Chondrocyte (in vitro differentiated cells): ENCODE results near the gene GPR139. TPM values are rescaled to one million over a fixed set of nuclear protein-coding genes. Genes with fewer than 3 reads are reported as not detected.

Experiments used
- DNase-seq: peaks from one replicate; pipeline ENCODE4 v3.0.0; 2021; ENCODE audit warnings: mixed read lengths, low spot score
- H3K27ac Mint-ChIP-seq: one replicate; pipeline ENCODE4 v1.8.0; 2021; ENCODE audit warnings: mild to moderate bottlenecking, moderate library complexity, mixed read lengths; ENCODE audit not compliant: unreplicated experiment
- H3K27me3 Mint-ChIP-seq: 2 replicates; pipeline ENCODE4 v1.8.0; 2021; ENCODE audit warnings: low read depth, mixed read lengths
- H3K36me3 Mint-ChIP-seq: 2 replicates; pipeline ENCODE4 v1.8.0; 2021; ENCODE audit warnings: low read depth, mixed read lengths
- H3K4me1 Mint-ChIP-seq: 2 replicates; pipeline ENCODE4 v1.8.0; 2021; ENCODE audit warnings: low read depth, mild to moderate bottlenecking, mixed read lengths
- H3K4me3 Mint-ChIP-seq: one replicate; pipeline ENCODE4 v1.8.0; 2021; ENCODE audit warnings: mild to moderate bottlenecking, moderate library complexity, mixed read lengths; ENCODE audit not compliant: unreplicated experiment
- H3K9me3 Mint-ChIP-seq: 2 replicates; pipeline ENCODE4 v1.8.0; 2021; ENCODE audit warnings: low read depth, mixed read lengths
- total RNA-seq: library from RNA; stranded (reverse); gene quantifications from 3 replicates; pipeline ENCODE4 v1.2.1, GENCODE V29; 2021
- TF ChIP-seq, protein P1 (sequence below): fragments of 200-600 bp; sonication (generic); IDR thresholded peaks from 2 replicates; pipeline ENCODE4 v1.5.0; 2021; ENCODE audit warnings: antibody characterized with exemption, mild to moderate bottlenecking, moderate library complexity

Gene GPR139
- total RNA-seq, 1 donor from 2014 or later = not detected

DNA sequence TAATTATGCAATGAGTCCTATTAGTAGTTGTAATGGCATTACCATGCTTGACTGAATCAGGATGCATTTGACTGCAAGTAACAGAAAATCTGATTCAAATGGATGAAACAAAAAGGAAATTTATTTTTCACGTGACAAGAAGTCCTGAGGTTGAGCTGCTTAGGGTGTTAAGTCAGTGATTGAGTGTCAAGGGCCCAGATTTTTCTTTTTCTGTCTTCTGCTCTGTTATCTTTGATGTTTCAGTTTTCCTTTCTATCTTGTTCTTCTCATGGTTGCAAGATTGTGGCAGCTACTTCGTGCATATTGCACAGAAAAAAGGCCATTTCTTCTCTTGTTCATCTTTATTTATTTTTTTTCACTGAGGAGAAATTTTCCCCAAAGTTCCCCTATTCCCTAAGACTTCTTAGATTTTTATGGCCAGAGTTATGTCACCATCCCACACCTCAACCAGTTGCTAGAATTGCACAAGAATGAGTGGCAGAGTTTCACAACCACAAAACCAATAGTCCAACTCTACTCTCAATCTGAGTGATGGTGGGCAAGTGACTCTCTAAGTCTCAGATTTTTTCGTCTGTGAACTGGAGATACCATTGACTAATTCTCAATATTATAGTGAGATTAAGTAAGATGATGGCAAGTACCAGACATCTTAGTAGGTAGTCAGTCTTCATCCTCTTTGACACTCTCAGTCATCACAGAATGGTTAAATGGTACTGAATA, 15.7 kb upstream of the GPR139 start:
- Mint-ChIP-seq H3K9me3 (no peaks in the 10 kb centered on the region), H3K4me3 (no peak overlapping the region), H3K27me3 (peaks cover 4% of the 10 kb centered on the region), H3K4me1 (no peaks in the 10 kb centered on the region), H3K27ac (no peak overlapping the region), H3K36me3 (no peaks in the 10 kb centered on the region)
- TF ChIP-seq, protein P1, sequence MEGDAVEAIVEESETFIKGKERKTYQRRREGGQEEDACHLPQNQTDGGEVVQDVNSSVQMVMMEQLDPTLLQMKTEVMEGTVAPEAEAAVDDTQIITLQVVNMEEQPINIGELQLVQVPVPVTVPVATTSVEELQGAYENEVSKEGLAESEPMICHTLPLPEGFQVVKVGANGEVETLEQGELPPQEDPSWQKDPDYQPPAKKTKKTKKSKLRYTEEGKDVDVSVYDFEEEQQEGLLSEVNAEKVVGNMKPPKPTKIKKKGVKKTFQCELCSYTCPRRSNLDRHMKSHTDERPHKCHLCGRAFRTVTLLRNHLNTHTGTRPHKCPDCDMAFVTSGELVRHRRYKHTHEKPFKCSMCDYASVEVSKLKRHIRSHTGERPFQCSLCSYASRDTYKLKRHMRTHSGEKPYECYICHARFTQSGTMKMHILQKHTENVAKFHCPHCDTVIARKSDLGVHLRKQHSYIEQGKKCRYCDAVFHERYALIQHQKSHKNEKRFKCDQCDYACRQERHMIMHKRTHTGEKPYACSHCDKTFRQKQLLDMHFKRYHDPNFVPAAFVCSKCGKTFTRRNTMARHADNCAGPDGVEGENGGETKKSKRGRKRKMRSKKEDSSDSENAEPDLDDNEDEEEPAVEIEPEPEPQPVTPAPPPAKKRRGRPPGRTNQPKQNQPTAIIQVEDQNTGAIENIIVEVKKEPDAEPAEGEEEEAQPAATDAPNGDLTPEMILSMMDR = no peak
- no peak for DNase-seq

DNA sequence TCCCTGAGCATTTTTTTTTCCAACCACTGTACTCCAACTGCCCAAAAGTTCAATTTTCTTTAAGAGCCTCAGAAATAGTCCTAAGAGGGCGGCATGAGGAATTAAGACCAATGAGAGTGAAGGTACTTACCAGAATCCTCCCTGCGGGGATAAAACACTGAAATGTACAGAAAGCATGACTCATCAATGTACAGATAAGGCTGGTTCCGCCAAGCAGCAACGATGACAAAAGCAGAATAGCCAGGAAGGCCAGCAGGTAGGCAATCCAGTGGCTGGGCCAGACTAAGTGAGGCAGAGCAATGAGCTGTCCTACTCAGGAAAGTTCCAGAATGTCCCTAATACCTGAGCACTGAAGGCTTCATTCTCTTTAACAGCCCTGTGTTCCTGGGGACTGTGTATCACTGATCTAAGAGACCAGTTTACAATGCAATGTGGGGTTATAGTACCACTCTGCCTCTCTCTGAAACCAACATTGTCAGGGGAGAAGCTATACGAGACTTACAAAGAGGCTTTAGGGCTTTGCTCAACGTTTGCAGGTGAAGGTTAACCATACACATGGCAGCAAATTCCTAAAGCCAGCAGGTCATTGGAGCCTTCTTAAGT, 11.0 kb upstream of the GPR139 start:
- Mint-ChIP-seq H3K27me3 (no peaks in the 10 kb centered on the region), H3K9me3 (no peaks in the 10 kb centered on the region), H3K4me1 (no peaks in the 10 kb centered on the region), H3K4me3 (no peak overlapping the region), H3K36me3 (no peaks in the 10 kb centered on the region), H3K27ac (no peak overlapping the region)
- TF ChIP-seq, protein P1 = no peak
- DNase-seq = no peak

DNA sequence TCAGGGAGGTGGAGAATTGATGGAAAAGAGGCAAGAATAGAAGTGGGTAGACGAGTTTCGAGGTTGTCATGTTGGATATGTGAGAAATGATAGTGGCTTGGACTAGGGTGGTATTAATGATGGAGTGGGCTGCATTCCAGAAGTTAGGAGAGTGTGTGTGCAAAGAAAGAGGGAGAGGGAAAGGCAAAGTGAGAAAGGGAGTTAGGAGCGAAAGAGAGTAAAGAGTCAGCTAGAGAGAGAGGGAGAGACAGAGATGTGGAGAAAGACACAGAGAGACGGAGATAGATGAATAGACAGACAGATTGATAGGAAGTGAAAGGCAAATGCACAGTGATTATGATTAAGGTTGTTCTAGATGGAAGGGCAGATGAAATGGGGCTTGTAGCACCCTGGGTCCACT, 5.4 kb upstream of the GPR139 start:
- Mint-ChIP-seq H3K4me3 (no peak overlapping the region), H3K27me3 (peaks cover 22% of the 10 kb centered on the region), H3K27ac (no peak overlapping the region), H3K9me3 (no peaks in the 10 kb centered on the region), H3K4me1 (no peaks in the 10 kb centered on the region), H3K36me3 (no peaks in the 10 kb centered on the region)
- DNase-seq = no peak
- TF ChIP-seq, protein P1 = no peak

DNA sequence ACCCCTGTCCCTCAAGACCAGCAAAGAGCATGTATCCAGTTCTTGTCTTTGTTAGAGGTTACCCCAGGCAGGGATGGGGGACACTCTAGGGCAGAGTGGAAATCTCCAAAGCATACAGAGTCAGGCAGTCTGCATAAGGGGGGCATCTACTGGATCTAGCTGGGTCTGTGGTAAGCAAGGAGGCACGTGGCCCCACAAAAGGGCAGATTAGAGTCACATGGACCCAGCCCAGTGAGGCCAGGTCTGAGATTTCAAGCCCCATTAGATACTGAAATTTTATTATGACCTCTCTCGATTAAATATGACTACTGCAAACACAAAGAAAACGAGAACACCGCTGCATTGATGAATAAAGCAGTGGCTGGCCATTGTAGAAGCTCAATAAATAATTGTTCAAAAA, 1.6 kb upstream of the GPR139 start:
- no peak for DNase-seq
- peaks cover 39% of the 10 kb centered on the region for H3K27me3 Mint-ChIP-seq
- TF ChIP-seq, protein P1 = no peak
- no peaks in the 10 kb centered on the region for H3K9me3 Mint-ChIP-seq
- H3K27ac Mint-ChIP-seq = no peak overlapping the region
- H3K36me3 Mint-ChIP-seq = no peaks in the 10 kb centered on the region
- H3K4me3 Mint-ChIP-seq = no peak overlapping the region
- no peaks in the 10 kb centered on the region for H3K4me1 Mint-ChIP-seq

DNA sequence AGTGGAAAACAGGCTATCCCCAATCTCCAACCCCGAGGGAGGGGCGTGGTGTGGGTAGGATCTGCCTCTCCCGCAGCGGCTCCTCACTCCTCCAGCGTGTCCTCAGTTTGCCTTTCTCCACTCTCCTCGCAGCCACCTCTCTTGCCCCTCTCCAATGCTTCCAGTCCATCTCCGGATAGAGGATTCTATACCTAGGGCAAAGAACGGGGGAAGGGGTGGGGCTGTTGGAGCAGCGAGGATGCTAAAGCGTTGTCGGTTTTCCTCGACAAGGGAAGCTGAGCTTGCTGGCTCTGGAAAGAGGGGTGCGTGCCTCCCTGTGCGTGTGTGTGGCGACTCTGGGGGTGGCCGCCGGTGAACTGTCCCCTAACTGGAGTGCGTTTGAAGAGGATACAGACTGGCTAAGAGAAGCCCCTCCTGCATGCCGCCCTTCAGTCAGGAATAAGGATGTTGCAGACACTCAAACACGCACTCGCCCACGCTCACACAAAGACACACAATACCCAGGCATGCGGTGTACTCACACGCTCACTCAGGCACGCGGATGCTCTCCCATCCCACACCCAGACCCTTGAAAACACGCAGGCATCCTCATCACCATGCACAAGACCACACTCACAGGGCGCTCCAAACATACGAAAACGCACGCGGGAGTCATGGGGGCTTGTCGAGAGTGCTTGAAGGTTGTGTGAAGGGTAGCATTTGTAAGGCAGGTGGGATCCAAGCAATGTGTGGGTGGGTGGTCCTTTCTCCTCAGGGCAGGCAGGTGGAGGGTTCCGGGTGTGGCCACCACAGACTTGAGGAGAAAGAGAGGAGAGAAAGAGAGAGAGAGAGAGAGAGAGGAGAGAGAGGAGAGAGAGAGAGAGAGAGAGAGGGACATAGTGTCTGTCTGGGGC, 655 bp upstream of the GPR139 start:
- H3K9me3 Mint-ChIP-seq = no peaks in the 10 kb centered on the region

More for the DNA sequence above, 655 bp upstream of the GPR139 start:
- H3K27me3 Mint-ChIP-seq = peaks cover 43% of the 10 kb centered on the region
- TF ChIP-seq, protein P1 = no peak
- DNase-seq = no peak
- H3K4me3 Mint-ChIP-seq = no peak overlapping the region
- H3K4me1 Mint-ChIP-seq = no peaks in the 10 kb centered on the region
- H3K27ac Mint-ChIP-seq = no peak overlapping the region
- no peaks in the 10 kb centered on the region for H3K36me3 Mint-ChIP-seq
